Small intestine (tissue), 4 donors: ENCODE data around the gene CLCC1. TPM values are rescaled to one million over a fixed set of nuclear protein-coding genes. Genes with fewer than 3 reads are reported as not detected.

Experiments
- polyA plus RNA-seq, 4 donors: library from polyadenylated mRNA; stranded (reverse) in 3 of 4; unstranded in 1 of 4; fragments of 200-250 nt in 3 of 4; fragments of 120-200 nt in 1 of 4; gene quantifications; one replicate each; pipeline versions ENCODE4 v1.2.1 to v1.2.3, GENCODE V29; 2013
- donor health status: healthy with polysubstance abuse.
- donor health status: Bipolar disorder and iron deficiency.
- donor health status: healthy.

CLCC1 gene
- polyA plus RNA-seq, 4 donors: 2.2 to 23.6 (median 8.1) TPM

Other genes with a start within 250 kb of the CLCC1 start
- gene STXBP3, start 216.8 kb downstream of the CLCC1 start, polyA plus RNA-seq: 10 to 100 TPM; 29.1 to 54.6 (median 48.3) TPM
- under 1 TPM in 2 of 4 donors, not detected in 2; 0.03 to 0.22 TPM for gene AKNAD1, start 106.4 kb downstream of the CLCC1 start, polyA plus RNA-seq
- 10 to 100 TPM in 2 of 4 donors, 1 to 10 TPM in 2; 4.1 to 21.5 (median 12.2) TPM for gene GPSM2, start 86.5 kb downstream of the CLCC1 start, polyA plus RNA-seq
- gene WDR47, start 78.6 kb upstream of the CLCC1 start, polyA plus RNA-seq: 1 to 10 TPM; 2.7 to 5.0 (median 4.4) TPM
- gene TAF13, start 112.5 kb upstream of the CLCC1 start, polyA plus RNA-seq: 10 to 100 TPM; 34.9 to 49.2 (median 39.2) TPM
- 10 to 100 TPM; 11.4 to 32.7 (median 17.1) TPM for gene TMEM167B, start 127.3 kb upstream of the CLCC1 start, polyA plus RNA-seq
- 10 to 100 TPM in 2 of 4 donors, 1 to 10 TPM in 2; 3.8 to 75.3 (median 35.4) TPM for gene ELAPOR1, start 150.6 kb upstream of the CLCC1 start, polyA plus RNA-seq